Fibroblast of lung (primary cell): ENCODE data around the gene CD48.

ENCODE experiments used
- CTCF ChIP-seq, 2 donors: IDR thresholded peaks in 1 of 2; conservative IDR thresholded peaks in 1 of 2; 1 replicate in 1 of 2; 2 replicates in 1 of 2; pipeline ENCODE4 v1.5.1; 2011 to 2012; ENCODE audit warnings: low read length in 2 of 2, control low read depth in 1 of 2, inconsistent platforms in 1 of 2, low read depth in 1 of 2, mild to moderate bottlenecking in 1 of 2
- EZH2 ChIP-seq: IDR thresholded peaks from 2 replicates; pipeline ENCODE4 v1.5.1; 2012; ENCODE audit warnings: low read length, control low read depth, mild to moderate bottlenecking; ENCODE audit errors: missing control alignments

GRCh38 chr1:160702100-160702499, 9.5 kb downstream of the CD48 start:
- TF ChIP-seq CTCF (conservative IDR thresholded peaks at IDR 0.05 in 1 of 2, IDR thresholded peaks at IDR 0.05 in 1 of 2; ENCODE audit: low read depth in 1 of 2, low read length in 2 of 2) = no peak
- TF ChIP-seq EZH2 = no peak
